Uterus (tissue), 4 donors: ENCODE data around the gene MEF2C. TPM values are rescaled to one million over a fixed set of nuclear protein-coding genes. Genes with fewer than 3 reads are reported as not detected.
"Not testable (repeated sequence)": the region's sequence is repeated elsewhere in the genome, so short reads cannot be mapped to it uniquely, and the experiment has no call there.

Experiments
- DNase-seq, 2 donors: peaks; one replicate each; pipeline ENCODE4 v3.0.0-alpha.2; 2019 to 2020
- H3K27ac ChIP-seq, 2 donors: fragments of 200-600 bp; sonication (generic); 1 replicate in 1 of 2; 2 replicates in 1 of 2; pipeline ENCODE4 v1.5.1; 2016 to 2018
- H3K27me3 ChIP-seq, 2 donors: fragments of 200-600 bp; sonication (generic); one replicate each; pipeline ENCODE4 v1.5.1; 2018 to 2019; ENCODE audit warnings: control low read depth in 1 of 2
- H3K36me3 ChIP-seq, 2 donors: fragments of 200-600 bp; sonication (generic); one replicate each; pipeline ENCODE4 v1.5.1; 2019; ENCODE audit warnings: control low read depth in 1 of 2
- H3K4me1 ChIP-seq, 2 donors: fragments of 200-600 bp; sonication (generic); one replicate each; pipeline ENCODE4 v1.5.1; 2018 to 2019; ENCODE audit warnings: control low read depth in 1 of 2
- H3K4me3 ChIP-seq, 2 donors: fragments of 200-600 bp; sonication (generic); 1 replicate in 1 of 2; 2 replicates in 1 of 2; pipeline ENCODE4 v1.5.1; 2018 to 2019; ENCODE audit warnings: mild to moderate bottlenecking in 1 of 2
- H3K9me3 ChIP-seq, 2 donors: fragments of 200-600 bp; sonication (generic); one replicate each; pipeline ENCODE4 v1.5.1; 2019; ENCODE audit warnings: control low read depth in 1 of 2
- CTCF ChIP-seq, 4 experiments: fragments of 200-600 bp in 2 of 4; fragments of 450-650 bp in 2 of 4; sonication (generic) in 2 of 4; IDR thresholded peaks; one replicate each; pipeline ENCODE4 v1.5.1; 2016 to 2019; ENCODE audit warnings: antibody characterized with exemption in 4 of 4, mild to moderate bottlenecking in 2 of 4, moderate library complexity in 1 of 4
- POLR2A ChIP-seq, 2 donors: fragments of 450-650 bp; IDR thresholded peaks; one replicate each; pipeline ENCODE4 v1.6.1; 2016; ENCODE audit warnings: antibody characterized with exemption in 2 of 2, mild to moderate bottlenecking in 1 of 2, moderate library complexity in 1 of 2
- intact Hi-C: fragments of 100-400 bp; cut with DNase I; formaldehyde crosslinking; loops from one replicate; pipeline ENCODE4 v1.15.1; 2023; ENCODE audit warnings: low total_unique reads
- total RNA-seq, 4 donors: library from RNA; depleted of rRNA in 3 of 4; stranded (reverse); fragments of >200 nt in 3 of 4; gene quantifications; one replicate each; pipeline versions ENCODE4 v1.1.0 to v1.2.4, GENCODE V29; 2014 to 2023
- donor health status: DM: yes; HTN: yes; CAD: no.

The MEF2C gene
- total RNA-seq, 4 donors from 2014 or later, result 30.3 to 134 (median 70.3) TPM

GRCh38 chr5:88860501-88860900, 22.5 kb downstream of the MEF2C start:
- no peaks in the 10 kb centered on the region for H3K4me1 ChIP-seq
- H3K9me3 ChIP-seq, result no peaks in the 10 kb centered on the region
- DNase-seq, result no peak
- H3K27ac ChIP-seq, result no peak overlapping the region
- intact Hi-C loops, result no loop called here
- TF ChIP-seq CTCF (IDR thresholded peaks at IDR 0.05) (no peak), POLR2A (IDR thresholded peaks at IDR 0.05) (no peak)
- H3K4me3 ChIP-seq, result no peak overlapping the region
- H3K36me3 ChIP-seq, result no peaks in the 10 kb centered on the region
- H3K27me3 ChIP-seq, result no peaks in the 10 kb centered on the region

DNA sequence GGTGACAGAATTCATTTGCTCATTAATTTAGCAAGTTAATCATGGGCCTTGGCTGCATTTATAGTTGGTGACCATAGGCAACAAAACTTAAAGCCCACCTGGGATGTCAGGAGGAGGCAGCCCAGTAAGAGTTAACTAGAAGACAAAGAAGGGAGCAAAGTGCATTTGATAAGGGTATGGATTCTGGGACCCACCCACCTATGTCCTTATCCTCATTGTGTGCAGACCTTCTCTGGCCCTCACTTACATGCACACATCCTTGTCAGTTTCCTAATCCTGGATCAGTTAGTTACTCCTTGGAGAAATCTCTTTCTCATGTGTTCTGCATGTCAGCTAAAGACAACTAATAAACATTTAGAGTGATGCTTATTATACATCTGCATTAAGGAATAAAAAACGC, 24.6 kb downstream of the MEF2C start:
- no peak for DNase-seq
- intact Hi-C loops, result no loop called here

GRCh38 chr5:88856381-88856780, 26.6 kb downstream of the MEF2C start:
- H3K4me3 ChIP-seq, H3K27me3 ChIP-seq, DNase-seq, H3K9me3 ChIP-seq, H3K27ac ChIP-seq, intact Hi-C loops, H3K4me1 ChIP-seq, H3K36me3 ChIP-seq: not testable (repeated sequence)

More for the DNA sequence above, 24.6 kb downstream of the MEF2C start:
- Histone ChIP-seq H3K4me1 (no peaks in the 10 kb centered on the region), H3K27me3 (no peaks in the 10 kb centered on the region), H3K9me3 (no peaks in the 10 kb centered on the region), H3K36me3 (no peaks in the 10 kb centered on the region), H3K4me3 (no peak overlapping the region), H3K27ac (no peak overlapping the region)
- TF ChIP-seq CTCF (IDR thresholded peaks at IDR 0.05), result no peak
- no peak for TF ChIP-seq POLR2A (IDR thresholded peaks at IDR 0.05)

- H3K36me3 ChIP-seq, result no peaks in the 10 kb centered on the region
- H3K9me3 ChIP-seq, result no peaks in the 10 kb centered on the region
- H3K4me1 ChIP-seq, result no peaks in the 10 kb centered on the region
- no peak overlapping the region for H3K4me3 ChIP-seq
- intact Hi-C loops, result no loop called here
- no peak for TF ChIP-seq POLR2A (IDR thresholded peaks at IDR 0.05)
- TF ChIP-seq CTCF (IDR thresholded peaks at IDR 0.05), result no peak
- no peak for DNase-seq
- H3K27ac ChIP-seq, result no peak overlapping the region
- no peaks in the 10 kb centered on the region for H3K27me3 ChIP-seq
These were observed 28.2 kb downstream of the MEF2C start for GRCh38 chr5:88854769-88855168.

GRCh38 chr5:88847420-88847819, 35.6 kb downstream of the MEF2C start:
- no peak for DNase-seq
- intact Hi-C loops, result no loop called here

More at GRCh38 chr5:88847420-88847819, 35.6 kb downstream of the MEF2C start:
- no peak for TF ChIP-seq POLR2A (IDR thresholded peaks at IDR 0.05)
- TF ChIP-seq CTCF (IDR thresholded peaks at IDR 0.05), result no peak
- no peaks in the 10 kb centered on the region for H3K36me3 ChIP-seq
- peaks cover 0 to 4% of the 10 kb centered on the region in 2 donors for H3K4me1 ChIP-seq
- no peaks in the 10 kb centered on the region for H3K27me3 ChIP-seq
- H3K27ac ChIP-seq, result no peak overlapping the region
- no peak overlapping the region for H3K4me3 ChIP-seq
- no peaks in the 10 kb centered on the region for H3K9me3 ChIP-seq
